ENCODE results near the gene TBPL1.
A peak's percentile ranks its signal among the peaks of the same experiment; 100 is the strongest.

The TBPL1 gene

GRCh38 chr6:133986942-133987341 is 33.9 kb downstream of the TBPL1 start:
- no peaks in the 10 kb centered on the region for H3K27me3 ChIP-seq (ENCODE audit: control insufficient read depth in 2 of 2, insufficient read depth in 2 of 2, low read length in 2 of 2)
- no peak overlapping the region for H3K4me3 ChIP-seq (ENCODE audit: low read length in 2 of 2)
- H3K9ac ChIP-seq (ENCODE audit: low read depth in 1 of 2, low read length in 2 of 2): no peak overlapping the region
- H3K36me3 ChIP-seq (ENCODE audit: control insufficient read depth in 2 of 2, insufficient read depth in 2 of 2, low read length in 2 of 2): peaks cover 18 to 22% of the 10 kb centered on the region in 2 donors
- H3K4me1 ChIP-seq (ENCODE audit: control insufficient read depth in 2 of 2, insufficient read depth in 2 of 2, low read length in 2 of 2): peaks cover 0 to 14% of the 10 kb centered on the region in 2 donors
- H3K9me3 ChIP-seq (ENCODE audit: control insufficient read depth in 2 of 2, low read length in 2 of 2): no peaks in the 10 kb centered on the region
- H3K27ac ChIP-seq (ENCODE audit: low read depth in 2 of 2, low read length in 2 of 2): peak overlapping the region in 1 of 2 donors; percentile 42

- H3K9ac ChIP-seq (ENCODE audit: low read depth in 1 of 2, low read length in 2 of 2): no peak overlapping the region
- H3K4me1 ChIP-seq (ENCODE audit: control insufficient read depth in 2 of 2, insufficient read depth in 2 of 2, low read length in 2 of 2): peaks cover 0 to 14% of the 10 kb centered on the region in 2 donors
- no peaks in the 10 kb centered on the region for H3K27me3 ChIP-seq (ENCODE audit: control insufficient read depth in 2 of 2, insufficient read depth in 2 of 2, low read length in 2 of 2)
- H3K27ac ChIP-seq (ENCODE audit: low read depth in 2 of 2, low read length in 2 of 2): no peak overlapping the region
- no peak overlapping the region for H3K4me3 ChIP-seq (ENCODE audit: low read length in 2 of 2)
- H3K36me3 ChIP-seq (ENCODE audit: control insufficient read depth in 2 of 2, insufficient read depth in 2 of 2, low read length in 2 of 2): peaks cover 10 to 17% of the 10 kb centered on the region in 2 donors
- no peaks in the 10 kb centered on the region for H3K9me3 ChIP-seq (ENCODE audit: control insufficient read depth in 2 of 2, low read length in 2 of 2)
Measured at GRCh38 chr6:133989525-133989924, 36.5 kb downstream of the TBPL1 start.

GRCh38 chr6:133990321-133990720 is 37.3 kb downstream of the TBPL1 start:
- Histone ChIP-seq H3K36me3 (ENCODE audit: control insufficient read depth in 2 of 2, insufficient read depth in 2 of 2, low read length in 2 of 2) (peaks cover 10 to 15% of the 10 kb centered on the region in 2 donors), H3K4me1 (ENCODE audit: control insufficient read depth in 2 of 2, insufficient read depth in 2 of 2, low read length in 2 of 2) (peaks cover 0 to 16% of the 10 kb centered on the region in 2 donors), H3K4me3 (ENCODE audit: low read length in 2 of 2) (no peak overlapping the region), H3K9me3 (ENCODE audit: control insufficient read depth in 2 of 2, low read length in 2 of 2) (no peaks in the 10 kb centered on the region), H3K27me3 (ENCODE audit: control insufficient read depth in 2 of 2, insufficient read depth in 2 of 2, low read length in 2 of 2) (no peaks in the 10 kb centered on the region), H3K27ac (ENCODE audit: low read depth in 2 of 2, low read length in 2 of 2) (no peak overlapping the region), H3K9ac (ENCODE audit: low read depth in 1 of 2, low read length in 2 of 2) (no peak overlapping the region)

GRCh38 chr6:133991096-133991593 is 38.1 kb downstream of the TBPL1 start:
- H3K9me3 ChIP-seq (ENCODE audit: control insufficient read depth in 2 of 2, low read length in 2 of 2): no peaks in the 10 kb centered on the region
- no peaks in the 10 kb centered on the region for H3K27me3 ChIP-seq (ENCODE audit: control insufficient read depth in 2 of 2, insufficient read depth in 2 of 2, low read length in 2 of 2)
- H3K9ac ChIP-seq (ENCODE audit: low read depth in 1 of 2, low read length in 2 of 2): no peak overlapping the region
- H3K4me3 ChIP-seq (ENCODE audit: low read length in 2 of 2): no peak overlapping the region
- peaks cover 4 to 9% of the 10 kb centered on the region in 2 donors for H3K36me3 ChIP-seq (ENCODE audit: control insufficient read depth in 2 of 2, insufficient read depth in 2 of 2, low read length in 2 of 2)
- no peak overlapping the region for H3K27ac ChIP-seq (ENCODE audit: low read depth in 2 of 2, low read length in 2 of 2)
- peaks cover 0 to 16% of the 10 kb centered on the region in 2 donors for H3K4me1 ChIP-seq (ENCODE audit: control insufficient read depth in 2 of 2, insufficient read depth in 2 of 2, low read length in 2 of 2)

- H3K27ac ChIP-seq (ENCODE audit: low read depth in 2 of 2, low read length in 2 of 2): no peak overlapping the region
- H3K9ac ChIP-seq (ENCODE audit: low read depth in 1 of 2, low read length in 2 of 2): no peak overlapping the region
- peaks cover 0 to 12% of the 10 kb centered on the region in 2 donors for H3K4me1 ChIP-seq (ENCODE audit: control insufficient read depth in 2 of 2, insufficient read depth in 2 of 2, low read length in 2 of 2)
- no peak overlapping the region for H3K4me3 ChIP-seq (ENCODE audit: low read length in 2 of 2)
- peaks cover 0 to 3% of the 10 kb centered on the region in 2 donors for H3K36me3 ChIP-seq (ENCODE audit: control insufficient read depth in 2 of 2, insufficient read depth in 2 of 2, low read length in 2 of 2)
- H3K9me3 ChIP-seq (ENCODE audit: control insufficient read depth in 2 of 2, low read length in 2 of 2): no peaks in the 10 kb centered on the region
- no peaks in the 10 kb centered on the region for H3K27me3 ChIP-seq (ENCODE audit: control insufficient read depth in 2 of 2, insufficient read depth in 2 of 2, low read length in 2 of 2)
Measured at GRCh38 chr6:133992992-133993680, 40.1 kb downstream of the TBPL1 start.

- Histone ChIP-seq H3K4me3 (ENCODE audit: low read length in 2 of 2) (peak overlapping the region in 1 of 2 donors; percentile 13), H3K36me3 (ENCODE audit: control insufficient read depth in 2 of 2, insufficient read depth in 2 of 2, low read length in 2 of 2) (peaks cover 0 to 3% of the 10 kb centered on the region in 2 donors), H3K9me3 (ENCODE audit: control insufficient read depth in 2 of 2, low read length in 2 of 2) (no peaks in the 10 kb centered on the region), H3K4me1 (ENCODE audit: control insufficient read depth in 2 of 2, insufficient read depth in 2 of 2, low read length in 2 of 2) (peaks cover 0 to 10% of the 10 kb centered on the region in 2 donors), H3K27ac (ENCODE audit: low read depth in 2 of 2, low read length in 2 of 2) (no peak overlapping the region), H3K27me3 (ENCODE audit: control insufficient read depth in 2 of 2, insufficient read depth in 2 of 2, low read length in 2 of 2) (no peaks in the 10 kb centered on the region), H3K9ac (ENCODE audit: low read depth in 1 of 2, low read length in 2 of 2) (no peak overlapping the region)
Measured at GRCh38 chr6:133995296-133995695, 42.3 kb downstream of the TBPL1 start.

GRCh38 chr6:133995758-133996157 is 42.7 kb downstream of the TBPL1 start:
- Histone ChIP-seq H3K4me1 (ENCODE audit: control insufficient read depth in 2 of 2, insufficient read depth in 2 of 2, low read length in 2 of 2) (peaks cover 0 to 10% of the 10 kb centered on the region in 2 donors), H3K4me3 (ENCODE audit: low read length in 2 of 2) (peak overlapping the region in 1 of 2 donors; percentile 13), H3K36me3 (ENCODE audit: control insufficient read depth in 2 of 2, insufficient read depth in 2 of 2, low read length in 2 of 2) (peaks cover 0 to 3% of the 10 kb centered on the region in 2 donors), H3K27ac (ENCODE audit: low read depth in 2 of 2, low read length in 2 of 2) (no peak overlapping the region), H3K9me3 (ENCODE audit: control insufficient read depth in 2 of 2, low read length in 2 of 2) (no peaks in the 10 kb centered on the region), H3K27me3 (ENCODE audit: control insufficient read depth in 2 of 2, insufficient read depth in 2 of 2, low read length in 2 of 2) (no peaks in the 10 kb centered on the region), H3K9ac (ENCODE audit: low read depth in 1 of 2, low read length in 2 of 2) (no peak overlapping the region)

- Histone ChIP-seq H3K4me1 (ENCODE audit: control insufficient read depth in 2 of 2, insufficient read depth in 2 of 2, low read length in 2 of 2) (peaks cover 0 to 10% of the 10 kb centered on the region in 2 donors), H3K9ac (ENCODE audit: low read depth in 1 of 2, low read length in 2 of 2) (no peak overlapping the region), H3K9me3 (ENCODE audit: control insufficient read depth in 2 of 2, low read length in 2 of 2) (no peaks in the 10 kb centered on the region), H3K36me3 (ENCODE audit: control insufficient read depth in 2 of 2, insufficient read depth in 2 of 2, low read length in 2 of 2) (no peaks in the 10 kb centered on the region), H3K27ac (ENCODE audit: low read depth in 2 of 2, low read length in 2 of 2) (no peak overlapping the region), H3K27me3 (ENCODE audit: control insufficient read depth in 2 of 2, insufficient read depth in 2 of 2, low read length in 2 of 2) (no peaks in the 10 kb centered on the region), H3K4me3 (ENCODE audit: low read length in 2 of 2) (no peak overlapping the region)
Measured at GRCh38 chr6:133997267-133997666, 44.2 kb downstream of the TBPL1 start.

GRCh38 chr6:133999305-133999704 is 46.3 kb downstream of the TBPL1 start:
- H3K27me3 ChIP-seq (ENCODE audit: control insufficient read depth in 2 of 2, insufficient read depth in 2 of 2, low read length in 2 of 2): no peaks in the 10 kb centered on the region
- H3K27ac ChIP-seq (ENCODE audit: low read depth in 2 of 2, low read length in 2 of 2): no peak overlapping the region
- H3K36me3 ChIP-seq (ENCODE audit: control insufficient read depth in 2 of 2, insufficient read depth in 2 of 2, low read length in 2 of 2): no peaks in the 10 kb centered on the region
- H3K4me3 ChIP-seq (ENCODE audit: low read length in 2 of 2): no peak overlapping the region
- no peak overlapping the region for H3K9ac ChIP-seq (ENCODE audit: low read depth in 1 of 2, low read length in 2 of 2)
- H3K9me3 ChIP-seq (ENCODE audit: control insufficient read depth in 2 of 2, low read length in 2 of 2): no peaks in the 10 kb centered on the region
- H3K4me1 ChIP-seq (ENCODE audit: control insufficient read depth in 2 of 2, insufficient read depth in 2 of 2, low read length in 2 of 2): peaks cover 0 to 10% of the 10 kb centered on the region in 2 donors

GRCh38 chr6:134000443-134000842 is 47.4 kb downstream of the TBPL1 start:
- H3K36me3 ChIP-seq (ENCODE audit: control insufficient read depth in 2 of 2, insufficient read depth in 2 of 2, low read length in 2 of 2): no peaks in the 10 kb centered on the region
- H3K9me3 ChIP-seq (ENCODE audit: control insufficient read depth in 2 of 2, low read length in 2 of 2): no peaks in the 10 kb centered on the region
- no peak overlapping the region for H3K4me3 ChIP-seq (ENCODE audit: low read length in 2 of 2)
- no peak overlapping the region for H3K27ac ChIP-seq (ENCODE audit: low read depth in 2 of 2, low read length in 2 of 2)
- no peak overlapping the region for H3K9ac ChIP-seq (ENCODE audit: low read depth in 1 of 2, low read length in 2 of 2)
- peaks cover 0 to 6% of the 10 kb centered on the region in 2 donors for H3K4me1 ChIP-seq (ENCODE audit: control insufficient read depth in 2 of 2, insufficient read depth in 2 of 2, low read length in 2 of 2)
- H3K27me3 ChIP-seq (ENCODE audit: control insufficient read depth in 2 of 2, insufficient read depth in 2 of 2, low read length in 2 of 2): no peaks in the 10 kb centered on the region

Measured in mucosa of rectum (tissue), 2 donors.